Left forelimb (tissue), 1 donor: ENCODE results near the gene RFX2.
"Not testable (repeated sequence)": the region's sequence is repeated elsewhere in the genome, so short reads cannot be mapped to it uniquely, and the experiment has no call there.

Experiments used
- DNase-seq: peaks from one replicate; pipeline ENCODE4 v3.0.0-alpha.2; 2018; ENCODE audit warnings: low spot score

The RFX2 gene

DNA sequence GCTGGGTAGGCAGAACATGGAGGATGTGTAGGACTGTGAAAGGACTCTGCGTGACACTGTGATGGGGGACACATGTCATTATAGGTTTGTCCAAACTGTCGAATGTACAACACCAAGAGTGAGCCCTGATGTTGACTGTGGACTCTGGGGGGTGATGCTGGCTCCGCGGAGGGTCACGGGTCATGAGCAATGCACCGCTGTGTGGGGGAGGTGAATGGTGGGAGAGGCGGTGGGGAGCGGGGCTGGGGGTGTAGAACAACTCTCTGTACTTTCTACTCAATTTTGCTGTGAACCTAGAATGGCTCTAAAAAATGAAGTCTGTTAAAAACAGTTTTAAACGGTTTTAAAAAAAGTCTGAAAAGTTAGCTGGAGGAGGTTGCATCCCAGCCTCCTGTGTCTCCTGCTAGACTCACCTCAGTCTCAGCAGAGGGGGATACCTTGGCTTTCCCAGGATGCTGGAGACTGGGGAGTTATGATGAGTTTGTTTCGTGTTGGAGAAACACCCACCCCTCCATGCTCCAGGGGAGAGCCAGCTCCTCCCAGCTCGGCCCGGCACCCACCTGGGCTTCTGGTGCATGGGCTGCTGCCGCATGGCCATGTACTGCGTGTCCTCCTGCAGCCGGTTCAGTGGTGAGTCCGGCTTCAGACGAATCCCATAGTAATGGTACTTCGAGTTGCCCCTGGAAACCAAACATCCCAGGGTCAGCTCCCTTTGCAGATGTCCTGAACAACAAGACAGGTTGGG, 97.7 kb downstream of the RFX2 start:
- no peak for DNase-seq

GRCh38 chr19:6011794-6012193, 98.5 kb downstream of the RFX2 start:
- no peak for DNase-seq

DNA sequence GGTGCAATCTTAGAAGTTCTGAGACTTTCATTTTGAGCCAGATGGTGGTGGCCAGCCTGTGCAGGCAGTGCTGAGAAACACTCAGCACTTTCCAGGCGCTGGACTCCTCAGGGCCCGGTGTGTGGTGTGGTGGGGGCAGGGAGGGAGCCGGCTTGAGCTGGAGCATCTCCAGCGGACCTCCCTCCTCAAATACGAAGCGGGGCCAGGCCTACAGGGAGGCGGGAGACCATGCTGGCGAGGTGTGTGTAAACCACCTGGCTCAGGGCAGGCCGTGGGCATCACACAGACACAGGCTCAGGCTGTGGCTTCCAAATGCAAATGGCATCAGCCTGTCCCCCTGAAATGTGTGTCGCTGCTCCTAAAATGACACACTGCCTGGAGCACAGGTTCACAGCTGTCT, 99.1 kb downstream of the RFX2 start:
- no peak for DNase-seq

DNA sequence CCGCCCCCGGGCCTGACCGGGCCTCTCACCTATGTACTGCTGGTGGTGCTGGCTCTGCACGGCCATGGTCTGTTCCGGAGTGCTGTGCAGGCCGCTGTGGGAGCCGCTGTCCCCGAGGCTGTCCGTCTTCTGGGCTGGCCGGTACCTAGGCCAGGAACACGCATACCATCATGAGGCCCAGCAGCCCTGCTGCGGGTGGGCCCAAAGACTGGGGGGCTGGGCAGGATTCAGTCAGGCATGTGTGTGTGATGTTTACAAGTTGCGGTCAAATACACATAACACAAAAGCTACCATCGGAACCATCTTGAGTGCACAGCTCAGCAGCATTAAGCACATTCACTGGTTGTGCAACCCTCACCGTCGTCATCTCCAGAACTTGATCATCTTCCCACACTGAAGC, 100.2 kb downstream of the RFX2 start:
- DNase-seq, result no peak

- no peak for DNase-seq
Measured at GRCh38 chr19:6007866-6008265, 102.4 kb downstream of the RFX2 start.

DNA sequence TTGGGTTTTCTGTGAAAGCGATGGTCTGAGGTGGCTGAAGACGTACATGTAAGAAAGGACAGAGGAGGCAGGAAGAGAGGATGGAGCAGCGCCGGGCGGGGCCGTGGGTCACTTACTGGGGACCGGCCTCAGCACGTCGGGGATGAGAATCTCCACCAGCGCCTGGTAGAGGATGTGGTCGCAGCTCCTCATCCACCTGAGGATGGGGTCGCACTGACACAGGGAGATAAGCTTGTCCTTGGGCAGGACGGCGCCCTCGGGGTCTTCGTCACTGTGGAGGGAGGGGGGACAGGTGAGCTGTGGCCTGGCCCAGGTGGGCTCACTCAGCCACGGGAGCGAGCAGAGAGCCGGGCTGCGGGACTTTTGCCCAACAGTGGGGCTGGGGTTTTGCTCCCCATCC, 103.4 kb downstream of the RFX2 start:
- DNase-seq, result no peak

DNA sequence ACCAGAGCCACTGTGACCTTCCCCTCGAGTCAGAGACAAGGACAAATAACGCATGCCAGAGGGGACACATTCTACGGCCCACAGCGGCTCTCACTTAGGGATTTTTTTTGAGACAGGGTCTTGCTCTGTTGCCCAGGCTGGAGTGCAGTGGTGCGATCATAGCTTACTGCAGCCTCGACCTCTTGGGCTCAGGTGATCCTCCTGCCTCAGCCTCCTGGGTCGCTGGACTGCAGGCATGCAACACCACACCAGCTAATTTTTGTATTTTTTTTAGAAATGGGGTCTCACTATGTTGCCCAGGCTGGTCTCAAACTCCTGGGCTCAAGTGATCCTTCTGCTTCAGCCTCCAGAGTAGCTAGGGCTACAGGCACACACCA, 104.2 kb downstream of the RFX2 start:
- DNase-seq, result not testable (repeated sequence)

- DNase-seq, result no peak
Measured at GRCh38 chr19:6005321-6006069, 104.8 kb downstream of the RFX2 start.

DNA sequence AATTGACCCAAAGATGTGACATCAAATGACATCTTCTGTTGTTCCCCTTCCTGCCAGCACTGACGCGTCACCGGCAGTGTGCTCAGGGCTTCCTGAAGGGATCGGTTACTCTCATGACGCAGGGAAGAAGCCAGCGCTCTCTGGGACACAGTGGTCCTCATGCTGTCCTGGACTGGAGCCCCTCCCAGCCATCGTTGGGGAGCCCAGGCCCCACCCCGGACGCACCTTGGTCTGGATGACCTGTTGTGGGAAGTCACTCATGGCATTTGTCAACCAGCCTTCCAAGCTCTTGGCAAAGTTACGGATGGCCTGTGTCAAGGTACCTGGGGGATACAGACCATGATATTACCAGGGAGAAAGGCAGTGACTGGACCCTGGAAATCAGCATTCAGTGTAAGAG, 106.3 kb downstream of the RFX2 start:
- DNase-seq, result no peak

GRCh38 chr19:6002591-6002990, 107.7 kb downstream of the RFX2 start:
- DNase-seq, result no peak

DNA sequence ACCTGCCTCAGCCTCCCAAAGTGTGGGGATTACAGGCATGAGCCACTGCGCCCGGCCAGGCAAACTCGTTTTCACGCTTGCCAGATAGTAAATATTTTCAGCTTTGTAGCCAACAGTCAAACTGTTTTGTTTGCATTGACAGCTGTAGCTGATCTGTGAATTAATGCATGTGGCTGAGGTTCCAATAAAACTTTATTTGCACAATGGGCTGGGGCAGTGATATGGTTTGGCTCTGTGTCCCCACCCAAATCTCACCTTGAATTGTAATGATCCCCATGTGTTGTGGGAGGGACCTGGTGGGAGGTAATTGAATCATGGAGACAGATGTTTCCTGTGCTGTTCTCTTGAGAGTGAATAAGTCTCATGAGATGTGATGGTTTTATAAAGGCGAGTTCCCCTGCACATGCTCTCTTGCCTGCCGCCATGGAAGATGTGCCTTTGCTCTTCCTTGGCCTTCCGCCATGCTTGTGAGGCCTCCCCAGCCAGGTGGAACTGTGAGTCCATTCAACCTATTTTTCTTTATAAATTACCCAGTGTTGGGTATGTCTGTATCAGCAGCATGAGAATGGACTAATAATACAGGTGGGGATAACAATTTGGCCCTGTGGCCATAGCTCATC, 110.0 kb downstream of the RFX2 start:
- no peak for DNase-seq

- DNase-seq, result no peak
Measured at GRCh38 chr19:5999693-6000092, 110.6 kb downstream of the RFX2 start.

DNA sequence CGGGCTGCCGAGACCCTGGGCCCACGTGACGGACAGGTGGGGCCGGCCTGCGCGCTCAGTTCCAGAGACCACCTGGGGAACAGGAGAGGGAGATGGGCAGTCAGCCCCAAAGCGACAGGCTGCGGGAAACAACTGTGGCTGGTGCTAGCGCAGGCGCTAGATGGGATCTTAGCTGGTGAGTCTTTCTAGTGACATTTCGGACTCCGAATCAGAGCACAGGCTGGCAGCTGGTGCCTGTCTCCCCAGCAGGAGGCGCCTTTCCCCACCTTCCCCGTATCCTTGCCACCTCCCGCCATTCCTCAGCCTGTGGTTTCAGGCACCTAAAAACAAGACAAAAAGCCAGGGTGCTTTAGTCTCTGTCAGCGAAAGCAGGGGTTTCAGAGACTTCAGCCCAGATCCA, 112.9 kb downstream of the RFX2 start:
- DNase-seq, result no peak

- no peak for DNase-seq
Measured at GRCh38 chr19:5996623-5997320, 113.5 kb downstream of the RFX2 start.

DNA sequence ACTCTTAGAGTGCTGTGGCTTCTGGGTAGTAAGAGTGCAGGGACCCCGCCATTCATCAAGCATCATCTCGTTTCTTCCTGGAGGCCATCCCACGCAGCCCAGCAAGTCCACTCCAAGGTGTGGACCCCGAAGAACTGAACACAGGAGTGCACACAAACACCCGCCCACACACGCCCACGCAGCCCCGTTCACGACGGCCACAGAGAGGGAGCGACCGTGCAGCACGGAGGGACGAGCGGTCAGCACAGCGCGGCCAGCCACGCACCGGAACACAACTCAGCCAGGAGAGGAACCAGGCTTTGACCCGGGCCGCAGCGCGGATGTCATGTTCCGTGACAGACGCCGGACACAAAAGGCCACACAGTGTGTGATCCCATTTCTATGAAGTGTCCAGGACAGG, 114.2 kb downstream of the RFX2 start:
- no peak for DNase-seq

GRCh38 chr19:5995606-5996005, 114.7 kb downstream of the RFX2 start:
- DNase-seq, result no peak

DNA sequence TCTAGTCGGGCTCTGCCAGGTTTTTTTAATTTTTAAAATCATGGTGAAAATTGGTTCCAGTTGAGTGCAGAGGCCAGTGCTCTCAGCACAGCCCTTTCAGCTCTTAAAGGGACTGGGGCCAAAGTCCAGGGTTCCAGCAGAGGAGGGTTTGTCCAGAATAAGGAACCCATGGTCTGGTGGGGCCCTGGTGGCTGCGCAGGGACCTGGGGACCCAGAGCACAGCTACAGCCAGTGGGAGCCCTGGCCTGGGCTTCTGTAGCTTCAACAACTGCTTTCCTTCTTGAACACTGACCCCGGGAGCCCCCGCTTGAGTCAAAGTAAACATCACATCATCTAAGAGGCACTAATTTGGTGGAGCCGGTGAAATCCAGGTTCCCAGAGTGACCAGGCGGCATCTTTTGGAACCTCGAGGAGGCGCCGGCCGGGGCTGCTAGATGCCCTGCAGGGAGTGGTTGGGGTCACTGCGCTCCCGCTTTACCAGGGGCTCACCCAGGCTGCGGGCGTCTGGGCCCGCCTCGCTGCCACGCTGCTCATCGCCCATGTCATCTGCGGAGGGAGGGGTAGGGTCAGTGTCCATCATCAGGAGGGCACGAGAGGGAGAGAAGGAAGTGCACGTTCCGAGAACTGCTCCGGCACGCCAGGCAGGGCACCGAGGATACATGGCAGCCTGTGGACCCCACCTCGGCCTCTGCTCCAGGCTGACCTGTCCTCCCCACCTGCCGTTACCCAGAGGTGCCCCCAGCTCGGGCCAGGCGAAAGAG, 115.7 kb downstream of the RFX2 start:
- DNase-seq, result no peak

GRCh38 chr19:5993648-5994358, 116.5 kb downstream of the RFX2 start:
- peak; percentile 70 for DNase-seq

DNA sequence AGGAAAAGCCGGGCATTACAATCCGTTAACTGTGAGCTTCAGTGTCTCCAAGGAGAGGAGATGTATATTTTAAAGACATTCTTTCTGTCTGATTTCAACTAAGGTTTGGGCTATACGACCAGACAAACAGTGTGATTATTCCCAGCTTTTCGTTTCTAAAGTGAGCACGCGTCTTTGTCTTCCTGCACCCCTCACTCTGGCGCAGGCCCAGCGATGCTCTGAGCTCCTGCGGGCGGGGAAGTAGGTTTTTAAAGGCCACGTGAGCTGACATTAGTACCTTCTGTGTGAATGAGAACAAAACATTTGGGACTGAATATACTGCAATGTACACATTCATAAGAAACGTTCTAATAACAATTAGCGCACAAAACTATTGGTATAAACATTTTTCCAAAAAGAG, 117.1 kb downstream of the RFX2 start:
- DNase-seq, result no peak

DNA sequence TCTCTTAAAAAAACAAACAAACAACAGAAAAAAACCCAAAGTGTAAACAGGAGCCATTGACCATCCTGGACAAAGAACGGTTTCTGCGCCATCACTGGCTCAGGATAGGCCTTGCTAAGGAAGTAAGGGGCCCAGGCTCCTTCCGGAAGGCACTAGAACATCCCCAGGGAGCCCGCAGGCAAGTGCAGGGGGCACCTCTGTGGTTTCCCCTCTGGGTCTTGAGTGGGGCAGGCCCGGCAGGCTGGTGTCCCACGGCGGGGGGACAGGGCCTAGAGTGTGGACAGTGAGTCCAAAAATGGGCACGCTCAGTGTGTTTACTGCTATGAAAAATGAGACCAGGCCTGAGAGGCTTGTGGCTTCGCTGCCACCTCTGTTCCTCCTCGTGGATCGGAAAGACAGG, 117.5 kb downstream of the RFX2 start:
- DNase-seq, result no peak

DNA sequence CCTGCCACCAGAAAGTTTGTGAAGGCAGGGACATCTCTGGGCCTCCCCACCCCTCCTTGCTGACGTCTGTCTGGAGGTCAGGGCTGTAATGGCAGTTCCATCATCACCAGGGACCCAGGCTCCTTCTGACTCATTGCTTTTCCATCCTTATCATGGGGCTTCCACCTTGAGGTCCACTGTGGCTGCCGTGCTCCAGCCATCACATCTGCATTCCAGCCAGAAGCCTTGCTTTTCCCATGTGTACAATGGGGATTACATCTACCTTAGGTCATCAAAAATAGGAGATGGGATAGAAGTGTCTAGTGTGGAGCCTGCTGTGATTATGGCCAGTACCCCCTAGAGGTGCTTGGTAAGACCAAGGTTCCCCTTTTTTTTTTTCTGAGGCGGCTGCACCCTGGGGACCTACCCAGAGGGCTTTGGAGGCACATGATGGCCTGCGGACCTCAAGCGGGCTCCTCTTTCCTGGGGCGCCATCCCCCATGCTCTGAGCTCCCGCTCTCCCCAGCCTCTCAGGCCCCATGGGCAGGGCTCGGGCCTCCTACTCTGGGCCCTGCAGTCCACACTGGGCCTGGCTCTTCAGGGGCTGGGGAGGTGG, 119.0 kb downstream of the RFX2 start:
- no peak for DNase-seq
